ENCODE results near the gene ZFAND3.
"Not testable (repeated sequence)": the region's sequence is repeated elsewhere in the genome, so short reads cannot be mapped to it uniquely, and the experiment has no call there.

ZFAND3 gene

DNA sequence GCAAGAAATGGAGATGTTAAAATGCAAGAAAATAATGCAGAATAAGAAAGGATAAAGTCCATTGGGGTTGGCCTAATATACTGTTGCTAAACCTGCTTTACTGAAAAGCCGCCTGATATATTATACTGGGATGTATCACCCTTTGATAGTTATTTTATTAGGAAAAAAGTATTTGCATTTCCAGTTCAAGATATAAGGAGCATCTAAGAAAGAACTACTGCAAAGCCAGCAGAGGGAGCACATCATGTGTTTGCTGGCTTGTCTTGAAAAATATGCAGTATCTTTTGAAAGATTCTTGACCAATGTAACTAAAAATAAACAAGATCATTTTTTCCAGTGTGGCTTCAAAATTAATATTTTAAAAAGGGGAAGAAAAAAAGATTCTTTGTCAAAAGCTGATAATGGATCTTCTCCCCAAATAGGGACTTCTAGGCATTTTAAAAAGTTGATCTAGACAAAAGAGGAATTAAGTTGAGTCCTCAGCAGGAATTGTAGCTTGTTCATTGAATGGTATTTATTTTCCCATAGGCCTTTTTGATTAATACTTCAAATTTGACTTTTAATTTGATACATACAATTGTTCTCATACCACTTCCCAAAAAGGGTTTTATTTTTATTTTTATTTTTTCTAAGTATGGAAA lies 214.9 kb downstream of the ZFAND3 start:
- no peak overlapping the region for H3K27ac ChIP-seq
- DNase-seq (ENCODE audit: low spot score): no peak
- TF ChIP-seq, protein P1, sequence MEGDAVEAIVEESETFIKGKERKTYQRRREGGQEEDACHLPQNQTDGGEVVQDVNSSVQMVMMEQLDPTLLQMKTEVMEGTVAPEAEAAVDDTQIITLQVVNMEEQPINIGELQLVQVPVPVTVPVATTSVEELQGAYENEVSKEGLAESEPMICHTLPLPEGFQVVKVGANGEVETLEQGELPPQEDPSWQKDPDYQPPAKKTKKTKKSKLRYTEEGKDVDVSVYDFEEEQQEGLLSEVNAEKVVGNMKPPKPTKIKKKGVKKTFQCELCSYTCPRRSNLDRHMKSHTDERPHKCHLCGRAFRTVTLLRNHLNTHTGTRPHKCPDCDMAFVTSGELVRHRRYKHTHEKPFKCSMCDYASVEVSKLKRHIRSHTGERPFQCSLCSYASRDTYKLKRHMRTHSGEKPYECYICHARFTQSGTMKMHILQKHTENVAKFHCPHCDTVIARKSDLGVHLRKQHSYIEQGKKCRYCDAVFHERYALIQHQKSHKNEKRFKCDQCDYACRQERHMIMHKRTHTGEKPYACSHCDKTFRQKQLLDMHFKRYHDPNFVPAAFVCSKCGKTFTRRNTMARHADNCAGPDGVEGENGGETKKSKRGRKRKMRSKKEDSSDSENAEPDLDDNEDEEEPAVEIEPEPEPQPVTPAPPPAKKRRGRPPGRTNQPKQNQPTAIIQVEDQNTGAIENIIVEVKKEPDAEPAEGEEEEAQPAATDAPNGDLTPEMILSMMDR (IDR thresholded peaks at IDR 0.05): no peak
- no peak overlapping the region for H3K4me3 ChIP-seq

DNA sequence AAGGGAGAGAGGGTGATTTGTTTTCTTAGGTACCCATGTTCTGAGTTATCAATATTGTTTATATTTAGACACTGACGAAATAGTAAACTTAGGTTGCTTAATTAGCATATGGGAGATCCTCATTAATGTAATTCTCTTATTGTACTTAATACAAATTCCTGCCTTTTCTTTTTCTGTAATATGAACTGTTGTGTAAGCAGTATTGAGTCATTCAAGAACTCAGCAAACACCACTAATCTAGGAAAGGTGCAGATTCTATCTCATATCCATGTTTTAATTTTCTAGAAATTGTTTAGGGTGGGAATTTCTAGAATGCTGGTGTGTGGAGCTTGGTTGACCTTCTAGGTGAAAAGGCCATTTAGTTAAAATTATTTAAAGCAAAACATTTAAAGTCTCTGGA lies 216.0 kb downstream of the ZFAND3 start:
- TF ChIP-seq, protein P1 (IDR thresholded peaks at IDR 0.05): no peak
- Histone ChIP-seq H3K4me3 (no peak overlapping the region), H3K27ac (no peak overlapping the region)
- no peak for DNase-seq (ENCODE audit: low spot score)

DNA sequence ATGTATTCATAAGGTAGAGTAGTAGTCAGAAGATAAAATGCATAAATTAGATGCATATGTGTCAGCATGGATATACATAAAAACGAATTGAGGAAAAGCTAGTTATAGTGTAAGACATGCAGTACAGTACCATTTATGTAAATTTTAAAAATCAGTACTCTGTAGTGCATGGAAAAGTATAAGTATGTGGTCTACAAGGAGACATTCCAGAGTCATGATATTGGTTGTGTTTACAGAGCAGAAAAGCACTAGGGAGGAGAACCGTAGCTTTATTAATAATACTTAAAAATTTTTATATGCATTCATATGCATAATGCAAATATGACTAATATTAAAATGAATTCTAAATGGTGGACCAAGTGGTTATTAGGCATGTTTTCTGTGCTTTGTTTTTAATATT lies 220.0 kb downstream of the ZFAND3 start:
- H3K27ac ChIP-seq: no peak overlapping the region
- no peak overlapping the region for H3K4me3 ChIP-seq
- DNase-seq (ENCODE audit: low spot score): no peak
- TF ChIP-seq, protein P1 (IDR thresholded peaks at IDR 0.05): no peak

DNA sequence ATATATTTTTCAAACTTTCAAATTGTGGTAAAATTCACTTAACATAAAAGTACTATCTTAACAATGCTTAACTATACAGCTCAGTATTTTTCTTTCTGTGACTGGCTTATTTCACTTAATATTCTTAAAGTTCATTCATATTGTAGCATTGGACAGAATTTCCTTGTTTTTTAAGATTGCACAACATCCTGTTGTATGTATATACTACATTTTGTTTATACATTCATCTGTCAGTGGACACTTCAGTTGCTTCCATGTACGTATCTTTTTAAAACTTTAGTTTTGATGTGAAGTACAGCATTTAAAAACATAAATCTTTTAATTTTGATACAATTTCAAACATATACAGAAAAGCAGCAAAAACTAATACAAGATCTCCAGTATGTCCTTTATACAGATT lies 220.7 kb downstream of the ZFAND3 start:
- TF ChIP-seq, protein P1 (IDR thresholded peaks at IDR 0.05): no peak
- no peak overlapping the region for H3K27ac ChIP-seq
- no peak overlapping the region for H3K4me3 ChIP-seq
- no peak for DNase-seq (ENCODE audit: low spot score)

DNA sequence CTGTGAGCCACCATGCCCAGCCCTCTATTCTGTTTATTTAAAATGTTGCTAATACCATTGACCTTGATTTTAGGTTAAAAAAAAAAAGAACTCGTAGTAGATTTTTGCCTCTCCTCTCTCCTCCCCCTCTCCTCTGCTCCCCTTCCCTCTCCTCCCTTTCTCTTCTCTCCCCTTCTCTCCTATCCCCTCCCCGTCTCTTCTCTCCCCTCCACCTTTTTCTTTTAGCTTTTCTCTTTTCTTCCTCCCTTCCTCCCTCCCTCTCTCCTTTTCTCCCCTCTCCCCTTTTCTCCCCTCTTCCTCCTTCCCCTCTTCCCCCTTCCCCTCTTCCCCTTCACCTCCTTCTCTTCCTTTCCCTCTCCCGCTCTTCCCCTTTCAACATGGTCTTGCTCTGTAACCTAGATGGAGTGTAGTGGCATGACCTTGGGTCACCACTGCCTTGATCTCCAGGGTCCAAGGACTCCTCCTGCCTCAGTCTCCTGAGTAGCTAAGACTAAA lies 223.8 kb downstream of the ZFAND3 start:
- TF ChIP-seq, protein P1 (IDR thresholded peaks at IDR 0.05): no peak
- no peak for DNase-seq (ENCODE audit: low spot score)
- Histone ChIP-seq H3K4me3 (no peak overlapping the region), H3K27ac (no peak overlapping the region)

DNA sequence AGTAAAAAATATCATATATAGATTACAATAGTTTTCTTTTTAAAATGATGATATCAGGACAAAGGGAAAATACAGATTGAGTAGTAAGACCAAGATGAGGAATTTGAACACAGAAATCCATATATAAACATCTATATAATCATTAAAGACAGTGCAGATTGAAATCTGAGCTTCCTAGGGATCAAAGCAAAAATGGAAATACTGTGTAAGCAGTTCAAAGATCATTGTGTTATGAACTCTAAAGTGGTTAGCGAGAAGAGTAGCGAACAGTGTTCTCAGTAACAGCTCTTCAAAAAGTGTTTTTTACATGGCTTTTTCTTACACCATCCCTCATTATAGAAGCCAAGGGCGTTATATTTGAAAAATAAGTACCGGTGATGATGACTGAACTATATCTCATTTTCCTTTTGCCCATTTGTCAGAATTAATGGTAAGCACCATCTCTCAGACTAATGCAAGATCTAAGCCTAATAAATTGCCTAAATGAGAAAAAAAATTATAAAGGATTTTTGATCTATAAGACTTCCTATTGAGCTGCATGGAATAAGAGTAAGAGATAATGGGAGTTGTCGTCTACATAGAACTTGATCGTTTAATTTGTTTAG lies 226.3 kb downstream of the ZFAND3 start:
- TF ChIP-seq, protein P1 (IDR thresholded peaks at IDR 0.05): no peak

DNA sequence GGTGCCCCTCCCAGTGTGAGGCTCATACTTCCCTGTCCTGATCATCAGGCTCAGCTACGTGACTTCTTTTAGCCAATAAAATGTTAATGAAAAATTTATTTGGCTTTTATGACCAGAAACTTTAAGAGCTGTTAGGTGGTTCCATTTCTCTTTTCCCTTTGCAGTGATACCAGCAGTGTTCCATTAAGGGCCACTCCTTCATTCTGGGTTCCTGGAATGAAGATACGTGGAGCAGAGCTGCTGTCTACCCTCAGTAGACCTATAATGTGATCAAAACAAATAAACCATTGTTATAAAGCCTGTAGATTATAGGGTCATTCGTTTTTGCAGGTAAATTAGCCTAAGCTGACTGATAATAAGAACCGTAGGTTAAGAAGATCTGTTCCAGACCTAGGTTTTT lies 228.0 kb downstream of the ZFAND3 start:
- DNase-seq (ENCODE audit: low spot score): no peak
- TF ChIP-seq, protein P1 (IDR thresholded peaks at IDR 0.05): no peak
- Histone ChIP-seq H3K4me3 (no peak overlapping the region), H3K27ac (no peak overlapping the region)

More for the DNA sequence above, 226.3 kb downstream of the ZFAND3 start:
- DNase-seq (ENCODE audit: low spot score): no peak
- Histone ChIP-seq H3K4me3 (no peak overlapping the region), H3K27ac (no peak overlapping the region)

DNA sequence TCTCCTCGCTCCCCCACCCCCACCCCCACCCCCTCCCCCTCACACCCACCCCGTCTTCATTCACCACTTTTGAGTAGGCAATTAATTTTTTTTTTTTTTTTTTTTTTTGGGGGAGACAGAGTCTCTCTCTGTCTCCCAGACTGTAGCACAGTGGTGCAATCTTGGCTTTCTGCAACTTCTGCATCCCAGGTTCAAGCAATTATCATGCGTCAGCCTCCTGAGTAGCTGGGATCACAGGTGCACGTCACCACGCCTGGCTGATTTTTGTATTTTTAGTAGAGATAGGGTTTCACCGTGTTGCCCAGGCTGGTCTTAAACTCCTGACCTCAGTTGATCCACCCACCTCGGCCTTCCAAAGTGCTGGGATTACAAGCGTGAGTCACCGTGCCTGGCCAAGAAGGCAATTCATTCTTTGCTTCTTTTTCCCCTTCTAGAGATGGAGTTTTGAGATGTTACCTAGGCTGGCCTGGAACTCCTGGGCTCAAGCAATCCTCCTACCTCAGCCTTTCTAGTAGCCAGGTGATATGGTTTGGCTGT lies 230.4 kb downstream of the ZFAND3 start:
- DNase-seq (ENCODE audit: low spot score); H3K4me3 ChIP-seq; H3K27ac ChIP-seq: not testable (repeated sequence)
